LoVo (cell line): ENCODE results near the gene ZNF224.

Experiments
- DNase-seq: peaks from one replicate; pipeline ENCODE4 v3.0.0-alpha.2; 2016; ENCODE audit warnings: low spot score

ZNF224 gene

DNA sequence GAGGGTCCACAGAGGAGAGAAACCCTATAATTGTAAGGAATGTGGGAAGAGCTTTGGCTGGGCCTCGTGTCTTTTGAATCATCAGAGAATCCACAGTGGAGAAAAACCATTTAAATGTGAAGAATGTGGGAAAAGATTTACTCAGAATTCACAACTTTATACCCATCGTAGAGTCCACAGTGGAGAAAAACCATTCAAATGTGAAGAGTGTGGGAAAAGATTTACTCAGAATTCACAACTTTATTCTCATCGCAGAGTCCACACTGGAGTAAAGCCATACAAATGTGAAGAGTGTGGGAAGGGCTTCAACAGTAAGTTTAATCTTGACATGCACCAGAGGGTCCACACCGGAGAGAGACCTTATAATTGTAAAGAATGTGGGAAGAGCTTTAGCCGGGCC is 37.8 kb downstream of the ZNF224 start:
- DNase-seq, result no peak

DNA sequence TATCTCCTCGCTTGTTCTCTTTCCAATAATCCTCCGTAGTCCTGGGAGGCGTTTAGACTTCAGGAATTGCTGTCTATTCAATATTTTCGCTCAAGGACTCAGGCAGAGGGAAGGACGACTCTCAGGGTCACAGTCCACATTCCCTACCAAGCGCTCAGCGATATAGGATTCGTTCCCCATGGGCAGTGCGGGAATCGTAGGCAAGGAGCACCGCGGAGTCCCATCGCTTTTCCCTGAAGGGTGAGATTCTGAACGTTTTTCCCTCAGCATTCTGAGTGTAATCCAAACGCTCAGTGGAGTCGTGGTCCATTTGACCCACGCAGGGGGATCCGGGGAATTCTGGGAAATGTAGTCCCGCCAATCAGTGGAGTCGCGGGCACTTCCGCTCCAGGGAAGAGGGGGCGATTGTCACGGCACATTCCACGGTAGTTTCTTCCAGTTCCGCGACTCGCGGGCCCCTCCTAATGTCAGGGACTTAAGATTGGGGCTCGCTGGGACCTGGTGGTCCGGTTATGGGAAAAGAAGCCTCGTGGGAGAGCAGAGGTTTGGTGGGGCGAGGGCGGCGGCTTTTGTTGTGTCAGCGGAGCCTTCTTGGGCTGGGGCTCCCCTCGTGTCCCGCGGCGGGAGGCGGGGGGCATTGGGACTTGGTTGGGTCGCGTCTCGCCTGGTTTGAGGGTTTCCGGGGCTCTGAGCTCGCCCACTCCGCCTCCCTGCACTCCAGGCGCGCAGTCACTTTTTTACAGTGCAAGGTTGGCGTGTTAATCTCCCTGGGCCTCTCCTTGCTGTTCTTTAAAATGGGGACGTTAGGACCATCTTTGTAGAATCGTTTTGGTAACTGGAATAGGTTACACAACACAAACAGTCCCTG is 47.3 kb downstream of the ZNF224 start, which contains the start of gene ZNF234:
TSS of gene ZNF234 (plus strand) at position 364 of the 868 bp plus-strand sequence. CDS start 3,079 bp downstream, outside the sequence.
- DNase-seq, result no peak

DNA sequence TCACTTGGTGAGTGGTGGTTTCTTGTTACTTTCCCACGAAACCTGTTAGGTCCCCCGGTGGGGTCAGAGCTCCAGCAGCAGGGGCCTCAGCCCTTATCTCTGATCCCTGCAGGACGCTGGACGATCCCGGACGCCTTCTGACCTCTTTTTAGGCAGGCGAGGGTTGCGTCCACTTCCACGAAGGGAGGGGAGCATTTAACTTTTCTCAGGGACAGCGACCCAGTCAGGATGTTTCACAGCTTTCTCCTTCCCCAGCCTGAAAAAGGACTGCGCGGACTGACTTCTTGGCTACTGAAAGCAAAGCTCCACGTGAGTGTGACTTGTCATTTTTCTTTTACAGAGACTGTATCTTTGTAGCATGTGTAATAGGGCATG is 47.9 kb downstream of the ZNF224 start:
- DNase-seq, result no peak

DNA sequence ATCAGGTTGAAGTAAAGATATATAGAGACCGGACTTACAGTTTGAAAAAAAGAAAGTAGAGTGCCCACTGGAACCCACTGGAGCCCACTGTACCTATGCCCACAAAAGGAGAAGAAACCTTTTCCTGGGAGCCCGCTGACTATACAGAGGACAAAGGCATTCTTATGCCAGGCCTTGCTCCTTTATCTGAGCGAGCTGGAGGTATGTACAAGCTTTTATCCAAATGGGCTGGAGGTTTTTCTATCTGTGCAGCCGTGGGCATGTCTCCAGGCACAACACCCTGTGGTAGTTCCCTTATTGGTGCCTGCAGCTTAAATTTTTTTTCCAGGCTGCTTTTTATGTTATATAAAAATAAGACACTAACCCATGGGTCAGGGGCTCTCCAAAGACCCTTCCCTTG is 55.6 kb downstream of the ZNF224 start:
- DNase-seq, result no peak

DNA sequence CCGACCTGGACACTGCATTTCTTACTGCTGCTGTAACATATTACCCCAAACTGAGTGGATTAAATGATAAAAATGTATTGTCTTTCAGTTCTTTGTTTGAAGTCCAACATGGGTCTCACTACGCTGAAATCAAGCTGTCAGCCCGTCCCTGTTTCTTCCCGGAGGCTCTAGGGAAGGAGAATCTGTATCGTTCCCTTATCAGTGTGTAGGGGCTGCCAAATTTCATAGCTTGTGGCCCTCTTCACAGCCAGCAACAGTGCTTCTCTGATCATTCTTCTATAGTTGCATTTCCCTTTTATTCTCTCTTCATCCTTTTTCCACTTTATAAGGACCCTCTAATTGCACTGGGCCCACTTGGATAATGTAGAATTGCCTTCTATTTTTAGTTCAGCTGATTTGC is 57.3 kb downstream of the ZNF224 start:
- no peak for DNase-seq

DNA sequence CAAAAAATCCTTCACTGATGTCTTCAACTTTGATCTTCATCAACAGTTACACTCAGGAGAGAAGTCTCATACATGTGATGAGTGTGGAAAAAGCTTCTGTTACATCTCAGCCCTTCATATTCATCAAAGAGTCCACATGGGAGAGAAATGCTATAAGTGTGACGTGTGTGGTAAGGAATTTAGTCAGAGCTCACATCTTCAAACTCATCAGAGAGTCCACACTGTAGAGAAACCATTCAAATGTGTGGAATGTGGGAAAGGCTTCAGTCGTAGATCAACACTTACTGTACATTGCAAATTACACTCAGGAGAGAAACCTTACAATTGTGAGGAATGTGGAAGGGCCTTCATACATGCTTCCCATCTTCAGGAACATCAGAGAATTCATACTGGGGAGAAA is 62.3 kb downstream of the ZNF224 start:
- no peak for DNase-seq
